ENCODE data around the gene GPR89A. TPM values are rescaled to one million over a fixed set of nuclear protein-coding genes. Genes with fewer than 3 reads are reported as not detected.
"Not testable (repeated sequence)": the region's sequence is repeated elsewhere in the genome, so short reads cannot be mapped to it uniquely, and the experiment has no call there.

The GPR89A gene
- total and polyA plus RNA-seq, 4 donors = 10.7 to 28.7 (median 27.8) TPM

- no peaks in the 10 kb centered on the region for H3K36me3 ChIP-seq (ENCODE audit: control insufficient read depth in 4 of 4, insufficient read depth in 3 of 4, low read depth in 1 of 4, low read length in 3 of 4)
- H3K27me3 ChIP-seq (ENCODE audit: control insufficient read depth in 4 of 4, insufficient read depth in 4 of 4, low read length in 3 of 4) = no peaks in the 10 kb centered on the region
- WGBS = 33% methylated on average over 1 of the region's 1 CpG
- DNase-seq (ENCODE audit: low spot score) = no peak
- TF ChIP-seq CTCF (IDR thresholded peaks at IDR 0.05; ENCODE audit: low read depth, low read length, missing input control) (no peak), GABPA (IDR thresholded peaks at IDR 0.05 in 1 of 2, conservative IDR thresholded peaks at IDR 0.05 in 1 of 2) (no peak), HNF4G (IDR thresholded peaks at IDR 0.05) (no peak), RAD21 (IDR thresholded peaks at IDR 0.05) (no peak), RXRA (IDR thresholded peaks at IDR 0.05) (no peak), YY1 (IDR thresholded peaks at IDR 0.05) (no peak), ATF3 (IDR thresholded peaks at IDR 0.05) (no peak), SP1 (IDR thresholded peaks at IDR 0.05) (no peak), FOXA1 (IDR thresholded peaks at IDR 0.05) (no peak), NR2F2 (IDR thresholded peaks at IDR 0.05) (no peak), HNF4A (conservative IDR thresholded peaks at IDR 0.05) (no peak), FOXA2 (IDR thresholded peaks at IDR 0.05) (no peak), MAX (IDR thresholded peaks at IDR 0.05) (no peak), REST (IDR thresholded peaks at IDR 0.05) (no peak), ZBTB33 (IDR thresholded peaks at IDR 0.05) (no peak), EGR1 (IDR thresholded peaks at IDR 0.05; ENCODE audit: low read depth in 2 of 2) (no peak), TAF1 (conservative IDR thresholded peaks at IDR 0.05) (no peak), JUND (IDR thresholded peaks at IDR 0.05) (no peak)
- H3K4me1 ChIP-seq (ENCODE audit: control insufficient read depth in 4 of 4, insufficient read depth in 4 of 4, low read length in 3 of 4) = peaks cover 7 to 25% (median 18%) of the 10 kb centered on the region in 4 donors
- no peak overlapping the region for H3K27ac ChIP-seq (ENCODE audit: low read depth in 1 of 2, low read length in 2 of 2)
- H3K9ac ChIP-seq (ENCODE audit: low read depth in 1 of 2, low read length in 2 of 2) = no peak overlapping the region
- H3K9me3 ChIP-seq (ENCODE audit: control insufficient read depth in 4 of 4, low read length in 3 of 4) = no peaks in the 10 kb centered on the region
- no peak overlapping the region for H3K4me3 ChIP-seq (ENCODE audit: low read depth in 1 of 3, low read length in 3 of 3)
Observed at GRCh38 chr1:145717833-145718232, 110.0 kb downstream of the GPR89A start.

GRCh38 chr1:145718465-145718864, 110.7 kb downstream of the GPR89A start:
- 97% methylated on average over 5 of the region's 5 CpGs for WGBS
- not testable (repeated sequence) for H3K9me3 ChIP-seq (ENCODE audit: control insufficient read depth in 4 of 4, low read length in 3 of 4); H3K4me3 ChIP-seq (ENCODE audit: low read depth in 1 of 3, low read length in 3 of 3); DNase-seq (ENCODE audit: low spot score); H3K9ac ChIP-seq (ENCODE audit: low read depth in 1 of 2, low read length in 2 of 2); H3K27me3 ChIP-seq (ENCODE audit: control insufficient read depth in 4 of 4, insufficient read depth in 4 of 4, low read length in 3 of 4); H3K27ac ChIP-seq (ENCODE audit: low read depth in 1 of 2, low read length in 2 of 2); H3K36me3 ChIP-seq (ENCODE audit: control insufficient read depth in 4 of 4, insufficient read depth in 3 of 4, low read depth in 1 of 4, low read length in 3 of 4)
- H3K4me1 ChIP-seq (ENCODE audit: control insufficient read depth in 4 of 4, insufficient read depth in 4 of 4, low read length in 3 of 4) = peaks cover 6 to 21% (median 14%) of the 10 kb centered on the region in 4 donors
